T-helper 2 cell (primary cell): Measurements from ENCODE around the gene BCAS1.

Source experiments
- DNase-seq, 5 experiments: peaks; one replicate each; pipeline versions ENCODE4 v3.0.0 to v3.0.0-alpha.2; 2012 to 2022

The BCAS1 gene

GRCh38 chr20:53901064-53901463 is 169.3 kb downstream of the BCAS1 start:
- no peak for DNase-seq

GRCh38 chr20:53900380-53900999 is 169.9 kb downstream of the BCAS1 start:
- DNase-seq, result no peak

GRCh38 chr20:53899351-53900167 is 170.8 kb downstream of the BCAS1 start:
- DNase-seq, result peak in 4 of 5 experiments; percentile 30 to 96 (median 60)

- no peak for DNase-seq
Observed at GRCh38 chr20:53898556-53898931, 171.8 kb downstream of the BCAS1 start.

GRCh38 chr20:53897884-53898555 is 172.4 kb downstream of the BCAS1 start:
- DNase-seq, result no peak

- DNase-seq, result no peak
Observed at GRCh38 chr20:53896647-53897046, 173.7 kb downstream of the BCAS1 start.

GRCh38 chr20:53896041-53896440 is 174.4 kb downstream of the BCAS1 start:
- no peak for DNase-seq

- DNase-seq, result no peak
Observed at GRCh38 chr20:53895385-53895755, 175.0 kb downstream of the BCAS1 start.

GRCh38 chr20:53894707-53895384 is 175.5 kb downstream of the BCAS1 start:
- DNase-seq, result no peak
